T-helper 1 cell treated with Interleukin-12 subunit alpha and Interleukin-12 subunit beta and Interleukin-4 antibody, amounts not matched to agents 30 ng/mL and 1 ng/mL, for 36 hours (primary cell): ENCODE results near the gene PCP4L1. TPM values are rescaled to one million over a fixed set of nuclear protein-coding genes. Genes with fewer than 3 reads are reported as not detected.

Source experiments
- intact Hi-C: fragments of 100-400 bp; cut with micrococcal nuclease; formaldehyde crosslinking; loops from one replicate; pipeline ENCODE4 v1.15.1; 2024
- total RNA-seq: library from RNA; stranded (reverse); gene quantifications from 2 replicates; pipeline ENCODE4 v1.2.3, GENCODE V29; 2022

Gene PCP4L1
- total RNA-seq, 1 donor from 2014 or later = 0.15 TPM

GRCh38 chr1:161311595-161312181 lies 53.1 kb downstream of the PCP4L1 start:
- intact Hi-C loops = loop anchor here (5.0 to 10.0 kb wide), 2 partner anchors 194 to 433 kb away; partner anchors contain the start of genes DUSP12, NIT1 and PFDN2

GRCh38 chr1:161313554-161314200 lies 55.1 kb downstream of the PCP4L1 start:
- intact Hi-C loops = loop anchor here (1.0 to 10.0 kb wide), 6 partner anchors 7 to 431 kb away; partner anchors contain the start of genes DUSP12, NDUFS2, NIT1 and PFDN2

- intact Hi-C loops = loop anchor here (1.0 to 10.0 kb wide), 6 partner anchors 8 to 430 kb away; partner anchors contain the start of genes DUSP12, NDUFS2, NIT1 and PFDN2
These were observed 55.8 kb downstream of the PCP4L1 start, which contains the start of gene SDHC for GRCh38 chr1:161314201-161314981. Gene SDHC, plus strand, starts transcription at chr1:161314381. Its CDS starts 25 bp downstream, at chr1:161314406.

- intact Hi-C loops = loop anchor here (2.0 to 10.0 kb wide), 2 partner anchors 67 to 429 kb away; partner anchors contain the start of gene DUSP12
These were observed 57.5 kb downstream of the PCP4L1 start for GRCh38 chr1:161315841-161316674.

GRCh38 chr1:161324020-161324419 lies 65.5 kb downstream of the PCP4L1 start:
- intact Hi-C loops = no loop called here

GRCh38 chr1:161330346-161330745 lies 71.8 kb downstream of the PCP4L1 start:
- intact Hi-C loops = no loop called here

GRCh38 chr1:161333166-161333565 lies 74.6 kb downstream of the PCP4L1 start:
- intact Hi-C loops = no loop called here

Other genes with a start within 250 kb of the PCP4L1 start
- gene F11R, start 237.6 kb upstream of the PCP4L1 start, total RNA-seq = 17.4 and 19.7 TPM in 2 replicates
- gene TSTD1, start 219.8 kb upstream of the PCP4L1 start, total RNA-seq = 40.8 and 43.5 TPM in 2 replicates
- 78.3 and 86.9 TPM in 2 replicates for gene USF1, start 212.8 kb upstream of the PCP4L1 start, total RNA-seq
- gene ARHGAP30, start 188.9 kb upstream of the PCP4L1 start, total RNA-seq = 301 and 314 TPM in 2 replicates
- not detected in 2 replicates for gene NECTIN4, start 169.2 kb upstream of the PCP4L1 start, total RNA-seq
- gene KLHDC9, start 160.4 kb upstream of the PCP4L1 start, total RNA-seq = not detected in 2 replicates
- 71.4 and 71.5 TPM in 2 replicates for gene PFDN2, start 140.7 kb upstream of the PCP4L1 start, total RNA-seq
- gene NIT1, start 140.6 kb upstream of the PCP4L1 start, total RNA-seq = 39.1 and 40.6 TPM in 2 replicates
- gene DEDD, start 126.1 kb upstream of the PCP4L1 start, total RNA-seq = 41.5 and 47.6 TPM in 2 replicates
- gene UFC1, start 104.8 kb upstream of the PCP4L1 start, total RNA-seq = 109 TPM in 2 replicates
- 30.6 and 33.6 TPM in 2 replicates for gene USP21, start 99.2 kb upstream of the PCP4L1 start, total RNA-seq
- 29.5 and 30.7 TPM in 2 replicates for gene PPOX, start 92.3 kb upstream of the PCP4L1 start, total RNA-seq
- gene B4GALT3, start 81.2 kb upstream of the PCP4L1 start, total RNA-seq = 56.3 and 58.4 TPM in 2 replicates
- 2.2 and 2.4 TPM in 2 replicates for gene ADAMTS4, start 59.7 kb upstream of the PCP4L1 start, total RNA-seq
- 82.8 and 88.5 TPM in 2 replicates for gene NDUFS2, start 56.4 kb upstream of the PCP4L1 start, total RNA-seq
- gene FCER1G, start 43.5 kb upstream of the PCP4L1 start, total RNA-seq = 1.7 and 2.9 TPM in 2 replicates
- not detected in 2 replicates for gene APOA2, start 35.1 kb upstream of the PCP4L1 start, total RNA-seq
- 26.4 and 27.1 TPM in 2 replicates for gene TOMM40L, start 32.7 kb upstream of the PCP4L1 start, total RNA-seq
- gene NR1I3, start 20.5 kb upstream of the PCP4L1 start, total RNA-seq = not detected in 2 replicates
- 6.1 and 7.0 TPM in 2 replicates for gene MPZ, start 51.2 kb downstream of the PCP4L1 start, total RNA-seq
- 171 TPM in 2 replicates for gene SDHC, start 55.6 kb downstream of the PCP4L1 start, total RNA-seq
- gene CFAP126, start 109.1 kb downstream of the PCP4L1 start, total RNA-seq = not detected in 2 replicates
- not detected in 2 replicates for gene FCGR2A, start 246.7 kb downstream of the PCP4L1 start, total RNA-seq